ENCODE results near the gene LTF. TPM values are rescaled to one million over a fixed set of nuclear protein-coding genes. Genes with fewer than 3 reads are reported as not detected.
"Not testable (repeated sequence)": the region's sequence is repeated elsewhere in the genome, so short reads cannot be mapped to it uniquely, and the experiment has no call there.

Gene LTF
- total RNA-seq, 4 donors from 2014 or later, result 0.62 to 5.1 (median 1.1) TPM

GRCh38 chr3:46427916-46428833 is 36.5 kb downstream of the LTF start:
- H3K4me3 ChIP-seq, result no peak overlapping the region
- no peaks in the 10 kb centered on the region for H3K4me1 ChIP-seq
- intact Hi-C loops (cut with DNase I; ENCODE audit: low total_unique reads) (loop anchor here (10.0 kb wide), 1 partner anchor 143 kb away; no protein-coding TSS in a partner anchor), in situ Hi-C loops (cut with MboI; ENCODE audit: low sequenced_read_pairs in 4 of 4) (no loop called here)
- H3K9me3 ChIP-seq, result no peaks in the 10 kb centered on the region
- ATAC-seq, result no peak
- no peaks in the 10 kb centered on the region for H3K27me3 ChIP-seq
- no peak overlapping the region for H3K27ac ChIP-seq
- no peak for DNase-seq
- TF ChIP-seq CTCF (IDR thresholded peaks at IDR 0.05 in 4 of 5, conservative IDR thresholded peaks at IDR 0.05 in 1 of 5), result no peak
- H3K36me3 ChIP-seq, result no peaks in the 10 kb centered on the region

DNA sequence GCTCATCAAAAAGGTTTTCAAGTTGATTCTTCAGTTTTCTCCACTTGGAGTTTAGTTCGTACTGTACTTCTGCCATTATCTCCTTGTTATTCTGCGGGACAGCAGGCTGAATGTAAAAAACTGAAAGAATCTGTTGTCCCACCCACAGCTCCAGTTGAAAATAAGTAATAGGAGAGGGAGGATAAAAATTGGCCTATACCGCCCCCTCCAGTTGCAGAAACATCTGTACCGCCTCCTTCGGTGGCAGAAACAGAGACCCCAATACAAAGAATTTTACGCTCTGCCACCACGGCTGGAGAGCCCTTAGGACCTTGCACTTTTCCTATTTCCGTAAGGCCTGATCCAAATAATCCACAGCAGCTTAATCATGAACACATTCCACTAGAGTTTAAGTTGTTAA is 37.3 kb downstream of the LTF start:
- H3K9me3 ChIP-seq; in situ Hi-C loops (cut with MboI; ENCODE audit: low sequenced_read_pairs in 4 of 4); ATAC-seq; H3K36me3 ChIP-seq; DNase-seq; H3K27ac ChIP-seq; H3K27me3 ChIP-seq; H3K4me1 ChIP-seq; H3K4me3 ChIP-seq: not testable (repeated sequence)
- intact Hi-C loops (cut with DNase I; ENCODE audit: low total_unique reads), result loop anchor here (10.0 kb wide), 1 partner anchor 143 kb away; no protein-coding TSS in a partner anchor

- DNase-seq; H3K4me3 ChIP-seq; H3K9me3 ChIP-seq; H3K27me3 ChIP-seq; H3K36me3 ChIP-seq; ATAC-seq; H3K27ac ChIP-seq; H3K4me1 ChIP-seq; in situ Hi-C loops (cut with MboI; ENCODE audit: low sequenced_read_pairs in 4 of 4): not testable (repeated sequence)
- intact Hi-C loops (cut with DNase I; ENCODE audit: low total_unique reads), result loop anchor here (10.0 kb wide), 1 partner anchor 142 kb away; no protein-coding TSS in a partner anchor
Measured at GRCh38 chr3:46426476-46426875, 38.2 kb downstream of the LTF start.

GRCh38 chr3:46423588-46423987 is 41.1 kb downstream of the LTF start:
- TF ChIP-seq POLR2A (IDR thresholded peaks at IDR 0.05), result no peak
- TF ChIP-seq CTCF (IDR thresholded peaks at IDR 0.05 in 4 of 5, conservative IDR thresholded peaks at IDR 0.05 in 1 of 5), result no peak
- H3K27ac ChIP-seq, result no peak overlapping the region
- intact Hi-C loops (cut with DNase I; ENCODE audit: low total_unique reads) (loop anchor here (10.0 kb wide), 1 partner anchor 139 kb away; no protein-coding TSS in a partner anchor), in situ Hi-C loops (cut with MboI; ENCODE audit: low sequenced_read_pairs in 4 of 4) (no loop called here)
- H3K9me3 ChIP-seq, result no peaks in the 10 kb centered on the region
- H3K36me3 ChIP-seq, result no peaks in the 10 kb centered on the region
- no peak for DNase-seq
- no peaks in the 10 kb centered on the region for H3K27me3 ChIP-seq
- no peaks in the 10 kb centered on the region for H3K4me1 ChIP-seq
- no peak overlapping the region for H3K4me3 ChIP-seq
- peak; percentile 25 to 55 for ATAC-seq

- Histone ChIP-seq H3K9me3 (no peaks in the 10 kb centered on the region), H3K36me3 (no peaks in the 10 kb centered on the region), H3K27me3 (no peaks in the 10 kb centered on the region), H3K4me3 (no peak overlapping the region), H3K4me1 (no peaks in the 10 kb centered on the region), H3K27ac (no peak overlapping the region)
- no peak for DNase-seq
- intact Hi-C loops (cut with DNase I; ENCODE audit: low total_unique reads), result loop anchor here (10.0 kb wide), 1 partner anchor 138 kb away; no protein-coding TSS in a partner anchor
- TF ChIP-seq POLR2A (IDR thresholded peaks at IDR 0.05), result no peak
- no peak for TF ChIP-seq CTCF (IDR thresholded peaks at IDR 0.05 in 4 of 5, conservative IDR thresholded peaks at IDR 0.05 in 1 of 5)
- in situ Hi-C loops (cut with MboI; ENCODE audit: low sequenced_read_pairs in 4 of 4), result no loop called here
- no peak for ATAC-seq
Measured at GRCh38 chr3:46422617-46423016, 42.1 kb downstream of the LTF start.

Data from gastrocnemius medialis (tissue), 4 donors.